Sigmoid colon (tissue), 4 donors: ENCODE measurements around the gene MEGF11.

ENCODE experiments used
- CTCF ChIP-seq, 4 experiments: fragments of 450-650 bp in 3 of 4; fragments of 200-600 bp in 1 of 4; IDR thresholded peaks; one replicate each; pipeline ENCODE4 v1.5.1; 2016 to 2019; ENCODE audit warnings: antibody characterized with exemption in 4 of 4, mild to moderate bottlenecking in 3 of 4, moderate library complexity in 2 of 4
- EP300 ChIP-seq, 4 donors: sonication (generic); formaldehyde crosslinking; IDR thresholded peaks; one replicate each; pipeline ENCODE4 v1.6.1; 2017; ENCODE audit warnings: antibody characterized with exemption in 4 of 4

GRCh38 chr15:65930134-65930533, 323.4 kb downstream of the MEGF11 start:
- TF ChIP-seq CTCF (IDR thresholded peaks at IDR 0.05) (no peak), EP300 (IDR thresholded peaks at IDR 0.05) (no peak)
